CD4-positive, alpha-beta T cell treated with Interleukin-6 at 100 ng/mL for 8 hours (primary cell): ENCODE data around the gene ACTN1.

Source experiments
- DNase-seq: peaks from one replicate; pipeline ENCODE4 v3.0.0-alpha.2; 2020; ENCODE audit warnings: mixed read lengths, low spot score

Gene ACTN1

GRCh38 chr14:68916358-68916941, 62.7 kb downstream of the ACTN1 start:
- no peak for DNase-seq

GRCh38 chr14:68913516-68913915, 65.6 kb downstream of the ACTN1 start:
- no peak for DNase-seq

- peak; percentile 77 for DNase-seq
Measured at GRCh38 chr14:68911594-68912227, 67.4 kb downstream of the ACTN1 start.

- no peak for DNase-seq
Measured at GRCh38 chr14:68910540-68910939, 68.6 kb downstream of the ACTN1 start.

- DNase-seq, result no peak
Measured at GRCh38 chr14:68908803-68909202, 70.3 kb downstream of the ACTN1 start.

GRCh38 chr14:68908201-68908600, 70.9 kb downstream of the ACTN1 start:
- no peak for DNase-seq

- no peak for DNase-seq
Measured at GRCh38 chr14:68906439-68906838, 72.7 kb downstream of the ACTN1 start.

- no peak for DNase-seq
Measured at GRCh38 chr14:68905107-68905895, 73.8 kb downstream of the ACTN1 start.

GRCh38 chr14:68902357-68902756, 76.7 kb downstream of the ACTN1 start:
- DNase-seq, result no peak

- no peak for DNase-seq
Measured at GRCh38 chr14:68899033-68899603, 80.0 kb downstream of the ACTN1 start.

- DNase-seq, result no peak
Measured at GRCh38 chr14:68898248-68899032, 80.7 kb downstream of the ACTN1 start.

GRCh38 chr14:68897559-68898155, 81.4 kb downstream of the ACTN1 start:
- DNase-seq, result no peak

GRCh38 chr14:68896132-68896531, 83.0 kb downstream of the ACTN1 start:
- DNase-seq, result no peak

GRCh38 chr14:68894802-68895703, 84.0 kb downstream of the ACTN1 start:
- DNase-seq, result no peak

- no peak for DNase-seq
Measured at GRCh38 chr14:68894123-68894522, 85.0 kb downstream of the ACTN1 start.

- DNase-seq, result no peak
Measured at GRCh38 chr14:68893566-68893965, 85.5 kb downstream of the ACTN1 start.

- no peak for DNase-seq
Measured at GRCh38 chr14:68892961-68893360, 86.1 kb downstream of the ACTN1 start.

- DNase-seq, result no peak
Measured at GRCh38 chr14:68891851-68892660, 87.0 kb downstream of the ACTN1 start.

- no peak for DNase-seq
Measured at GRCh38 chr14:68890173-68890931, 88.8 kb downstream of the ACTN1 start.
